Mesodermal cell (in vitro differentiated cells): Measurements from ENCODE around the gene DDX28.
"Not testable (repeated sequence)": the region's sequence is repeated elsewhere in the genome, so short reads cannot be mapped to it uniquely, and the experiment has no call there.

Source experiments
- H3K27ac ChIP-seq: 2 replicates; pipeline ENCODE4 v1.7.0; 2013; ENCODE audit warnings: mild to moderate bottlenecking, low read depth, low read length, moderate library complexity; ENCODE audit not compliant: severe bottlenecking
- H3K36me3 ChIP-seq: 2 replicates; pipeline ENCODE4 v1.7.1; 2013; ENCODE audit warnings: mild to moderate bottlenecking, low read length, moderate library complexity; ENCODE audit not compliant: control insufficient read depth, insufficient read depth
- H3K4me1 ChIP-seq: one replicate; pipeline ENCODE4 v1.7.1; 2013; ENCODE audit warnings: mild to moderate bottlenecking, low read length; ENCODE audit not compliant: insufficient read depth, control insufficient read depth, poor library complexity, severe bottlenecking
- H3K4me3 ChIP-seq: 2 replicates; pipeline ENCODE4 v1.7.0; 2013; ENCODE audit warnings: low read length, control low read depth, mild to moderate bottlenecking; ENCODE audit not compliant: insufficient read depth, poor library complexity, severe bottlenecking; ENCODE audit errors: extremely low read depth
- H3K9me3 ChIP-seq: 2 replicates; pipeline ENCODE4 v1.7.1; 2013; ENCODE audit warnings: mild to moderate bottlenecking, low read length, moderate library complexity; ENCODE audit not compliant: control insufficient read depth
- whole genome bisulfite sequencing, 2 experiments: methylation state at CpG; one replicate each; pipeline ENCODE4 v1.1.5; 2013; ENCODE audit warnings: missing lambda C conversion rate in 2 of 2; ENCODE audit not compliant: insufficient coverage in 2 of 2; 5-methylcytosine and 5-hydroxymethylcytosine counted together

DDX28 gene

GRCh38 chr16:67979955-67980678 lies 42.9 kb downstream of the DDX28 start, which contains the start of gene DPEP3:
Gene DPEP3 (minus strand): TSS chr16:67980499. CDS start chr16:67980380, 119 bp downstream.
- Histone ChIP-seq H3K4me1 (no peaks in the 10 kb centered on the region), H3K4me3 (no peak within 1 kb of the TSS), H3K9me3 (no peaks in the 10 kb centered on the region), H3K27ac (no peak within 1 kb of the TSS), H3K36me3 (no peaks in the 10 kb centered on the region)
- 90 to 96% methylated on average over 48 to 62 of the region's 62 CpGs for WGBS, 2 experiments

GRCh38 chr16:67977469-67978227 lies 45.4 kb downstream of the DDX28 start:
- Histone ChIP-seq H3K9me3 (no peaks in the 10 kb centered on the region), H3K4me3 (no peak overlapping the region), H3K27ac (no peak overlapping the region), H3K36me3 (no peaks in the 10 kb centered on the region), H3K4me1 (no peaks in the 10 kb centered on the region)
- 71 to 81% methylated on average over 5 to 6 of the region's 9 CpGs for WGBS, 2 experiments

- H3K27ac ChIP-seq, result no peak overlapping the region
- WGBS, 2 experiments, result 52 to 70% methylated on average over 5 of the region's 5 CpGs
- H3K4me1 ChIP-seq, result no peaks in the 10 kb centered on the region
- H3K36me3 ChIP-seq, result no peaks in the 10 kb centered on the region
- no peak overlapping the region for H3K4me3 ChIP-seq
- H3K9me3 ChIP-seq, result no peaks in the 10 kb centered on the region
Observed at GRCh38 chr16:67977005-67977404, 46.0 kb downstream of the DDX28 start.

DNA sequence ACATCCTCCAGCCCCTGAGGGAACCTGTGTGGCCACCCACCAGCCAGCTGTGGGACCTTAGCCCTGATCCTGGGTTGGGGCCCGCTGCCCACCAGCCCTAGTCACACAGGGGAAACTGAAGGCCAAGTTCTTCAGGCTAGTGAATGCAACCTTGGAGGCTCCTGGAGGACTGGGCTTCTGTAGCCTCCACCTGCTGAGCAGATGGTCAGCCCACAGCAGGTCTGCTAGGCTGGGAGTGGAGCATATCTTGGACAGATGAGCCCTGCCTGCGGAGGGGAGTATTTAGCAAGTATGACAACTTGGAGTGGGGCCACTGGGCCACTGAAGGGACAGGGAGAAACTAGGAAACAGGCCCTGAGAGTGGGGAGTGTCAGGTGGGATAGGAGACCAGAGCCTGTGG lies 46.8 kb downstream of the DDX28 start:
- H3K27ac ChIP-seq, result no peak overlapping the region
- no peaks in the 10 kb centered on the region for H3K9me3 ChIP-seq
- no peaks in the 10 kb centered on the region for H3K36me3 ChIP-seq
- H3K4me3 ChIP-seq, result no peak overlapping the region
- no peaks in the 10 kb centered on the region for H3K4me1 ChIP-seq
- WGBS, 2 experiments, result 86 to 100% methylated on average over 2 of the region's 2 CpGs

DNA sequence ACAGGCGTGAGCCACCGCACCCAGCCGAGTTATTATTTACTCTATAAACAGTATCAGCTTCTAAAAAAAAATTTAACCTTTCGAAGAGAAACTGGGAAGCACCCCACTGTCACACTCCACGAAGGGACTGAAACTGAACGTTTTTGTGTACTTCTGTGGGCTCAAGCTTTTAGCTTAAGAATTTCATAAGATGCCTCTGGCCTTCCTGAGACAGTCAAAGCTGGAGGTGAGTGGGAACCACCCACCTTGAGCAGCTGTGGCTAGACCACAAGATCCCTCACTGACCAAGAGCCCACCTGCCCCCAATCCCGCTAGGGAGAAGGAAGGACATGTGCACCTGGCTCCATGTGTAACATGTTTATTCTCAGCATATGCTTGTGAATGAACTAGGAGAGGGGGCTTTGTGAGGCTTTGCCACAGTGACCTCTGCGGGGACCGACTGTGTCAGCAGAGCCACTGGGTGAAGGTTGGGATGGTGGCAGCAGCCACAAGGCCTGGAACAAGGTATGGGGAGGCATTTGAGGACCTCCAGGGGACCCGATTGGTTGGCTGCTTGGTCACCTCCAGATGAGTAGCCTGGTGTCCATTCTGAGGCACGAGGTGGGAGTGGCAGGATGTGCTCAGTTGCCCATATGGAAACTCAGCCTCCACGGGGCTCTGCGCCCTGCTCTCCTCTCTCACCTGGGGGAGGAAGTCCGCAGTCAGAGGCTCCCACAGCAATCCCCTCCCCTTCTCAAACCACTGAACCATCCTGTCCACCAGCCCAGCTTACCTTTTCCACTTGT lies 47.5 kb downstream of the DDX28 start:
- Histone ChIP-seq H3K4me3 (no peak overlapping the region), H3K9me3 (no peaks in the 10 kb centered on the region), H3K4me1 (no peaks in the 10 kb centered on the region), H3K36me3 (no peaks in the 10 kb centered on the region), H3K27ac (no peak overlapping the region)
- WGBS, 2 experiments, result 90% methylated on average over 11 to 12 of the region's 14 CpGs

DNA sequence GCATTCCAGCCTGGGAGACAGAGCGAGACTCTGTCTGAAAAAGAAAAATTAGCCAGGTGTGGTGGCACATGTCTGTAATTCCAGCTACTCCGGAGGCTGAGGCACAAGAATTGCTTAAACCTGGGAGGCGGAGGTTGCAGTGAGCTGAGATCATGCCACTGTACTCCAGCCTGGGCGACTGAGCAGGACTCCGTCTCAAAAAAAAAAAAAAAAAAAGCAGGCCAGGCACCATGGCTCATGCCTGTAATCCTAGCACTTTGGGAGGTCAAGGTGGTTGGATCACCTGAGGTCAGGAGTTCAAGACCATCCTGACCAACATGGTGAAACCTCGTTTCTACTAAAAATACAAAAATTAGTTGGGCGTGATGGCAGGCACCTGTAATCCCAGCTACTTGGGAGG lies 50.7 kb downstream of the DDX28 start:
- not testable (repeated sequence) for H3K27ac ChIP-seq, H3K36me3 ChIP-seq, H3K4me1 ChIP-seq, H3K9me3 ChIP-seq, H3K4me3 ChIP-seq
- WGBS, 2 experiments, result 84 to 90% methylated on average over 3 to 5 of the region's 7 CpGs

- no peak overlapping the region for H3K27ac ChIP-seq
- peaks cover 11% of the 10 kb centered on the region for H3K4me1 ChIP-seq
- H3K4me3 ChIP-seq, result no peak overlapping the region
- H3K36me3 ChIP-seq, result peaks cover 3% of the 10 kb centered on the region
- H3K9me3 ChIP-seq, result no peaks in the 10 kb centered on the region
- WGBS, 2 experiments, result 96 to 100% methylated on average over 7 to 8 of the region's 9 CpGs
Observed at GRCh38 chr16:67971111-67971510, 51.9 kb downstream of the DDX28 start.
